ENCODE measurements around the gene CDCA3. TPM values are rescaled to one million over a fixed set of nuclear protein-coding genes. Genes with fewer than 3 reads are reported as not detected.

CDCA3 gene
- total RNA-seq, 1 experiment from 2014 or later: 61.8 TPM

DNA sequence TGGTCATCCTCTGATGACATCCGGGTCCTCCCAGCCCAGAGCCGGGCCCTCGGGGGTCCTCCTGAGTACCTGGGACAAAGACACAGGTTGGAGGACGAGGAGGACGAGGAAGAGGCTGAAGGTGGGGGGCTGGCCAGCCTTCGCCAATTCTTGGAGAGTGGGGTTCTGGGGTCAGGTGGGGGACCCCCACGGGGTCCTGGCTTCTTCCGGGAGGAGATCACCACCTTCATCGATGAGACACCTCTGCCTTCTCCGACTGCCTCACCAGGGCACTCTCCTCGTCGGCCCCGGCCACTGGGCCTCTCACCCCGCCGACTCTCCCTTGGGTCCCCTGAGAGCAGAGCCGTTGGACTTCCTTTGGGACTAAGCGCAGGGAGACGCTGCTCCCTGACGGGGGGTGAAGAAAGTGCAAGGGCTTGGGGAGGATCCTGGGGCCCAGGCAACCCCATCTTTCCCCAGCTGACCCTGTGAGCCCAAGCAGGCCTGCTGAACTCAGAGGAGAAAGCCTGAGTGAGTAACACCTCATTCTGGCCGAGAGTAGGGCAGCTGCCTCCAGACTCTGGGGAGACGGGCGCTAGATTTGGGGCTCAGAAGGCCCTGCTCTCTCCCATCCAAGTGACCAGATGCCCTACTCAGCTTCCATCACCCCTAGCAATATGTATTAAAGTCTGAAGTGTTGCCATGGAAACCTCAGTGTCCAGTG is 24.2 kb downstream of the CDCA3 start:
- ATAC-seq (no peak), DNase-seq (ENCODE audit: low spot score) (no peak)
- Mint-ChIP-seq H3K27ac (peak overlapping the region; percentile 35), H3K9me3 (no peaks in the 10 kb centered on the region), H3K27me3 (ENCODE audit: low read depth) (peaks cover 41% of the 10 kb centered on the region), H3K36me3 (peaks cover 17% of the 10 kb centered on the region), H3K4me3 (peak overlapping the region; percentile 65), H3K4me1 (peaks cover 56% of the 10 kb centered on the region)
- TF ChIP-seq JUN (CRISPR knock-in tag; IDR thresholded peaks at IDR 0.05): no peak
- TF ChIP-seq, protein P1, sequence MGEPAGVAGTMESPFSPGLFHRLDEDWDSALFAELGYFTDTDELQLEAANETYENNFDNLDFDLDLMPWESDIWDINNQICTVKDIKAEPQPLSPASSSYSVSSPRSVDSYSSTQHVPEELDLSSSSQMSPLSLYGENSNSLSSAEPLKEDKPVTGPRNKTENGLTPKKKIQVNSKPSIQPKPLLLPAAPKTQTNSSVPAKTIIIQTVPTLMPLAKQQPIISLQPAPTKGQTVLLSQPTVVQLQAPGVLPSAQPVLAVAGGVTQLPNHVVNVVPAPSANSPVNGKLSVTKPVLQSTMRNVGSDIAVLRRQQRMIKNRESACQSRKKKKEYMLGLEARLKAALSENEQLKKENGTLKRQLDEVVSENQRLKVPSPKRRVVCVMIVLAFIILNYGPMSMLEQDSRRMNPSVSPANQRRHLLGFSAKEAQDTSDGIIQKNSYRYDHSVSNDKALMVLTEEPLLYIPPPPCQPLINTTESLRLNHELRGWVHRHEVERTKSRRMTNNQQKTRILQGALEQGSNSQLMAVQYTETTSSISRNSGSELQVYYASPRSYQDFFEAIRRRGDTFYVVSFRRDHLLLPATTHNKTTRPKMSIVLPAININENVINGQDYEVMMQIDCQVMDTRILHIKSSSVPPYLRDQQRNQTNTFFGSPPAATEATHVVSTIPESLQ (CRISPR knock-in tag; IDR thresholded peaks at IDR 0.05): no peak
- TF ChIP-seq, protein P2, sequence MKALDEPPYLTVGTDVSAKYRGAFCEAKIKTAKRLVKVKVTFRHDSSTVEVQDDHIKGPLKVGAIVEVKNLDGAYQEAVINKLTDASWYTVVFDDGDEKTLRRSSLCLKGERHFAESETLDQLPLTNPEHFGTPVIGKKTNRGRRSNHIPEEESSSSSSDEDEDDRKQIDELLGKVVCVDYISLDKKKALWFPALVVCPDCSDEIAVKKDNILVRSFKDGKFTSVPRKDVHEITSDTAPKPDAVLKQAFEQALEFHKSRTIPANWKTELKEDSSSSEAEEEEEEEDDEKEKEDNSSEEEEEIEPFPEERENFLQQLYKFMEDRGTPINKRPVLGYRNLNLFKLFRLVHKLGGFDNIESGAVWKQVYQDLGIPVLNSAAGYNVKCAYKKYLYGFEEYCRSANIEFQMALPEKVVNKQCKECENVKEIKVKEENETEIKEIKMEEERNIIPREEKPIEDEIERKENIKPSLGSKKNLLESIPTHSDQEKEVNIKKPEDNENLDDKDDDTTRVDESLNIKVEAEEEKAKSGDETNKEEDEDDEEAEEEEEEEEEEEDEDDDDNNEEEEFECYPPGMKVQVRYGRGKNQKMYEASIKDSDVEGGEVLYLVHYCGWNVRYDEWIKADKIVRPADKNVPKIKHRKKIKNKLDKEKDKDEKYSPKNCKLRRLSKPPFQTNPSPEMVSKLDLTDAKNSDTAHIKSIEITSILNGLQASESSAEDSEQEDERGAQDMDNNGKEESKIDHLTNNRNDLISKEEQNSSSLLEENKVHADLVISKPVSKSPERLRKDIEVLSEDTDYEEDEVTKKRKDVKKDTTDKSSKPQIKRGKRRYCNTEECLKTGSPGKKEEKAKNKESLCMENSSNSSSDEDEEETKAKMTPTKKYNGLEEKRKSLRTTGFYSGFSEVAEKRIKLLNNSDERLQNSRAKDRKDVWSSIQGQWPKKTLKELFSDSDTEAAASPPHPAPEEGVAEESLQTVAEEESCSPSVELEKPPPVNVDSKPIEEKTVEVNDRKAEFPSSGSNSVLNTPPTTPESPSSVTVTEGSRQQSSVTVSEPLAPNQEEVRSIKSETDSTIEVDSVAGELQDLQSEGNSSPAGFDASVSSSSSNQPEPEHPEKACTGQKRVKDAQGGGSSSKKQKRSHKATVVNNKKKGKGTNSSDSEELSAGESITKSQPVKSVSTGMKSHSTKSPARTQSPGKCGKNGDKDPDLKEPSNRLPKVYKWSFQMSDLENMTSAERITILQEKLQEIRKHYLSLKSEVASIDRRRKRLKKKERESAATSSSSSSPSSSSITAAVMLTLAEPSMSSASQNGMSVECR (CRISPR knock-in tag; IDR thresholded peaks at IDR 0.05; ENCODE audit: borderline replicate concordance): no peak
- TF ChIP-seq ELF4 (CRISPR knock-in tag; IDR thresholded peaks at IDR 0.05; ENCODE audit: low read depth): no peak
- TF ChIP-seq, protein P3, sequence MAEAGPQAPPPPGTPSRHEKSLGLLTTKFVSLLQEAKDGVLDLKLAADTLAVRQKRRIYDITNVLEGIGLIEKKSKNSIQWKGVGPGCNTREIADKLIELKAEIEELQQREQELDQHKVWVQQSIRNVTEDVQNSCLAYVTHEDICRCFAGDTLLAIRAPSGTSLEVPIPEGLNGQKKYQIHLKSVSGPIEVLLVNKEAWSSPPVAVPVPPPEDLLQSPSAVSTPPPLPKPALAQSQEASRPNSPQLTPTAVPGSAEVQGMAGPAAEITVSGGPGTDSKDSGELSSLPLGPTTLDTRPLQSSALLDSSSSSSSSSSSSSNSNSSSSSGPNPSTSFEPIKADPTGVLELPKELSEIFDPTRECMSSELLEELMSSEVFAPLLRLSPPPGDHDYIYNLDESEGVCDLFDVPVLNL (CRISPR knock-in tag; IDR thresholded peaks at IDR 0.05; ENCODE audit: borderline replicate concordance, low read depth): no peak
- TF ChIP-seq, protein P4, sequence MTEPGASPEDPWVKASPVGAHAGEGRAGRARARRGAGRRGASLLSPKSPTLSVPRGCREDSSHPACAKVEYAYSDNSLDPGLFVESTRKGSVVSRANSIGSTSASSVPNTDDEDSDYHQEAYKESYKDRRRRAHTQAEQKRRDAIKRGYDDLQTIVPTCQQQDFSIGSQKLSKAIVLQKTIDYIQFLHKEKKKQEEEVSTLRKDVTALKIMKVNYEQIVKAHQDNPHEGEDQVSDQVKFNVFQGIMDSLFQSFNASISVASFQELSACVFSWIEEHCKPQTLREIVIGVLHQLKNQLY (CRISPR knock-in tag; IDR thresholded peaks at IDR 0.05): no peak
- CTCF ChIA-PET: interaction anchor here (0.8 to 8.9 kb wide), 12 partner anchors 14 to 207 kb away, joined by 3 to 112 read pairs (median 4); partner anchors contain the start of genes GNB3, LAG3, MLF2 and PTMS
- POLR2A ChIA-PET: interaction anchor here (1.0 to 1.5 kb wide), 2 partner anchors 46 to 74 kb away, joined by 4 read pairs; partner anchors contain the start of genes MLF2 and SPSB2

DNA sequence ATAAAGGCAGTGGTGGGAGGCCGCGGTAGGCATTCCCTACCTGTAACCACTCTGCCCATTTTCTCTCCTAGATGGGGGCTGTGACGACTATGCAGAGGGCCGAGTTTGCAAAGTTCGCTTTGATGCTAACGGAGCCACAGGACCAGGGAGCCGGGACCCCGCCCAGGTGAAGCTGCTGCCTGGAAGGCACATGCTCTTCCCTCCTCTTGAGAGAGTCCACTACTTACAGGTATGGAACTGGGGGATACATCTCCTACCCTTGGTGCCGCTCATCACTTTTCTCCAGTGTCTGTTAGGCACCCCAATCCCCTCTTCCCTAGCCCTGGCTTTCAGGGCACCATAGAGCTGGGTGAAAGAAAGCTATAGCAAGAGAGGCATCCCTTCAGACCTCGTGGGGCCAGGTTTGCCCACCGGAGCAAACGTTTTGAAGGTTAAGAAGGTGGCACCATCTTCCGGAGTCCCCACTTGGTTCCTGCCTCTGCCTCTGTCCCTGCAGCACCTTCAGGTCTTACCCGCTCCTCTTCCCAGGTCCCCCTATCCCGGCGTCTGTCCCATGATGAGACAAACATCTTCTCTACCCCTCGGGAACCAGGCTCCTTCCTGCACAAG is 24.9 kb downstream of the CDCA3 start:
- peaks cover 11% of the 10 kb centered on the region for H3K36me3 Mint-ChIP-seq
- no peaks in the 10 kb centered on the region for H3K9me3 Mint-ChIP-seq
- ChIA-PET CTCF (interaction anchor here (0.9 to 8.9 kb wide), 5 partner anchors 43 to 74 kb away, joined by 3 to 112 read pairs (median 5); partner anchors contain the start of genes LAG3, MLF2 and PTMS), POLR2A (interaction anchor here (1.5 kb wide), 1 partner anchor 48 kb away, joined by 3 read pairs; no protein-coding TSS in a partner anchor)
- no peak overlapping the region for H3K27ac Mint-ChIP-seq
- peaks cover 57% of the 10 kb centered on the region for H3K4me1 Mint-ChIP-seq
- peaks cover 42% of the 10 kb centered on the region for H3K27me3 Mint-ChIP-seq (ENCODE audit: low read depth)
- ATAC-seq: no peak
- no peak overlapping the region for H3K4me3 Mint-ChIP-seq
- DNase-seq (ENCODE audit: low spot score): no peak
- TF ChIP-seq, protein P5, sequence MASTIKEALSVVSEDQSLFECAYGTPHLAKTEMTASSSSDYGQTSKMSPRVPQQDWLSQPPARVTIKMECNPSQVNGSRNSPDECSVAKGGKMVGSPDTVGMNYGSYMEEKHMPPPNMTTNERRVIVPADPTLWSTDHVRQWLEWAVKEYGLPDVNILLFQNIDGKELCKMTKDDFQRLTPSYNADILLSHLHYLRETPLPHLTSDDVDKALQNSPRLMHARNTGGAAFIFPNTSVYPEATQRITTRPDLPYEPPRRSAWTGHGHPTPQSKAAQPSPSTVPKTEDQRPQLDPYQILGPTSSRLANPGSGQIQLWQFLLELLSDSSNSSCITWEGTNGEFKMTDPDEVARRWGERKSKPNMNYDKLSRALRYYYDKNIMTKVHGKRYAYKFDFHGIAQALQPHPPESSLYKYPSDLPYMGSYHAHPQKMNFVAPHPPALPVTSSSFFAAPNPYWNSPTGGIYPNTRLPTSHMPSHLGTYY (CRISPR knock-in tag; IDR thresholded peaks at IDR 0.05): no peak
- TF ChIP-seq TEAD4 (CRISPR knock-in tag; IDR thresholded peaks at IDR 0.05) (no peak), RORB (CRISPR knock-in tag; IDR thresholded peaks at IDR 0.05) (no peak), ZNF138 (CRISPR knock-in tag; conservative IDR thresholded peaks at IDR 0.05) (no peak), RELA (CRISPR knock-in tag; IDR thresholded peaks at IDR 0.05; ENCODE audit: borderline replicate concordance) (no peak), SP1 (CRISPR knock-in tag; conservative IDR thresholded peaks at IDR 0.05) (no peak), FOXJ3 (CRISPR knock-in tag; IDR thresholded peaks at IDR 0.05; ENCODE audit: borderline replicate concordance) (no peak), CBFB (CRISPR knock-in tag; IDR thresholded peaks at IDR 0.05; ENCODE audit: low read depth) (no peak), ZNF671 (CRISPR knock-in tag; IDR thresholded peaks at IDR 0.05) (no peak), ZNF317 (CRISPR knock-in tag; IDR thresholded peaks at IDR 0.05; ENCODE audit: borderline replicate concordance, low read depth) (no peak)
- TF ChIP-seq, protein P6, sequence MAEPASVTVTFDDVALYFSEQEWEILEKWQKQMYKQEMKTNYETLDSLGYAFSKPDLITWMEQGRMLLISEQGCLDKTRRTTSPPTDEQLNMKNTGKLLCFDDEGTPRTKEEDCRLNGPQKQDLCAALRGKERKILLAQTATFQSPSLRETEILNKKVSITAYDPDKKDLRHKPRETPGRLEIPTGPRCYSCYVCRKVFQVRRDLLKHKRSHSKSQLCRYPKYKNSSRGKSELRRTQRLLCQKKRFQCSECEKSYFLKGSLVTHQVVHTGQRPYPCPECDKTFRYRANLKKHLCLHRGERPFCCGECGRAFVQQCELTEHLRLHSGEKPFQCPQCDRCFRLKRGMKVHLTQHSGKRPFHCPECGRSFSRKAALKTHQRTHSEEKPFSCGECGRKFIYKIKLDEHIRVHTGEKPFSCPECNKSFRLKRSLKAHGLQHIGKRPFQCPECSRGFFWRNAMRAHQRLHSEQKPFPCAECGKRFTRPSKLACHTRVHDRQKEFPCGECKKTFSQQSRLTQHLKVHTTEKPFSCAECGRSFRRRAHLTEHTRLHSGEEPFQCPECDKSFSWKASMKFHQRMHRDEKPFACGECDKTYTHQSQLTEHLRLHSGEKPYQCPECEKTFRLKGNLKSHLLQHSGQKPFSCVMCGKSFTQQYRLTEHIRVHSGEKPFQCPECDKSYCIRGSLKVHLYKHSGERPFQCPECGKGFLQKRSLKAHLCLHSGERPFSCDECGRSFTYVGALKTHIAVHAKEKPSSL (CRISPR knock-in tag; conservative IDR thresholded peaks at IDR 0.05): no peak
- TF ChIP-seq, protein P7, sequence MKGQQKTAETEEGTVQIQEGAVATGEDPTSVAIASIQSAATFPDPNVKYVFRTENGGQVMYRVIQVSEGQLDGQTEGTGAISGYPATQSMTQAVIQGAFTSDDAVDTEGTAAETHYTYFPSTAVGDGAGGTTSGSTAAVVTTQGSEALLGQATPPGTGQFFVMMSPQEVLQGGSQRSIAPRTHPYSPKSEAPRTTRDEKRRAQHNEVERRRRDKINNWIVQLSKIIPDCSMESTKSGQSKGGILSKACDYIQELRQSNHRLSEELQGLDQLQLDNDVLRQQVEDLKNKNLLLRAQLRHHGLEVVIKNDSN (CRISPR knock-in tag; IDR thresholded peaks at IDR 0.05): no peak
- TF ChIP-seq, protein P8, sequence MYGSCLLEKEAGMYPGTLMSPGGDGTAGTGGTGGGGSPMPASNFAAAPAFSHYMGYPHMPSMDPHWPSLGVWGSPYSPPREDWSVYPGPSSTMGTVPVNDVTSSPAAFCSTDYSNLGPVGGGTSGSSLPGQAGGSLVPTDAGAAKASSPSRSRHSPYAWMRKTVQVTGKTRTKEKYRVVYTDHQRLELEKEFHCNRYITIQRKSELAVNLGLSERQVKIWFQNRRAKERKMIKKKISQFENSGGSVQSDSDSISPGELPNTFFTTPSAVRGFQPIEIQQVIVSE (CRISPR knock-in tag; IDR thresholded peaks at IDR 0.05; ENCODE audit: borderline replicate concordance): no peak
